GF-D8 (cell line): Measurements from ENCODE around the gene FANCM.
"Not testable (repeated sequence)": the region's sequence is repeated elsewhere in the genome, so short reads cannot be mapped to it uniquely, and the experiment has no call there.

Experiments used
- DNase-seq: peaks from one replicate; lab custom pipeline; 2025; lab: John Stamatoyannopoulos, UW

The FANCM gene

GRCh38 chr14:45140661-45141187 is 5.0 kb downstream of the FANCM start:
- DNase-seq, result no peak

- not testable (repeated sequence) for DNase-seq
These were observed 6.4 kb downstream of the FANCM start for GRCh38 chr14:45142083-45142482.

GRCh38 chr14:45144658-45145057 is 8.9 kb downstream of the FANCM start:
- no peak for DNase-seq

- no peak for DNase-seq
These were observed 9.5 kb downstream of the FANCM start for GRCh38 chr14:45145214-45145613.

- no peak for DNase-seq
These were observed 13.9 kb downstream of the FANCM start for GRCh38 chr14:45149602-45150001.

- no peak for DNase-seq
These were observed 14.7 kb downstream of the FANCM start for GRCh38 chr14:45150386-45150890.

- no peak for DNase-seq
These were observed 20.3 kb downstream of the FANCM start for GRCh38 chr14:45156067-45156466.

- no peak for DNase-seq
These were observed 34.2 kb downstream of the FANCM start for GRCh38 chr14:45169906-45170305.

- no peak for DNase-seq
These were observed 41.3 kb downstream of the FANCM start for GRCh38 chr14:45177076-45177475.

- DNase-seq, result no peak
These were observed 45.6 kb downstream of the FANCM start for GRCh38 chr14:45181329-45181728.

- no peak for DNase-seq
These were observed 46.1 kb downstream of the FANCM start for GRCh38 chr14:45181806-45182205.

GRCh38 chr14:45185100-45185814 is 49.5 kb downstream of the FANCM start:
- DNase-seq, result no peak

GRCh38 chr14:45194964-45195363 is 59.2 kb downstream of the FANCM start:
- DNase-seq, result no peak

GRCh38 chr14:45198551-45198950 is 62.8 kb downstream of the FANCM start:
- no peak for DNase-seq

- DNase-seq, result no peak
These were observed 63.5 kb downstream of the FANCM start for GRCh38 chr14:45199230-45199629.

- no peak for DNase-seq
These were observed 66.2 kb downstream of the FANCM start for GRCh38 chr14:45201905-45202304.

- DNase-seq, result no peak
These were observed 68.5 kb downstream of the FANCM start for GRCh38 chr14:45204241-45204640.

- DNase-seq, result no peak
These were observed 74.4 kb downstream of the FANCM start for GRCh38 chr14:45210159-45210558.

- no peak for DNase-seq
These were observed 75.6 kb downstream of the FANCM start for GRCh38 chr14:45211295-45211694.

- no peak for DNase-seq
These were observed 76.5 kb downstream of the FANCM start for GRCh38 chr14:45212231-45212630.

- DNase-seq, result not testable (repeated sequence)
These were observed 78.0 kb downstream of the FANCM start for GRCh38 chr14:45213716-45214115.

- DNase-seq, result not testable (repeated sequence)
These were observed 78.6 kb downstream of the FANCM start for GRCh38 chr14:45214341-45214740.

GRCh38 chr14:45222485-45223262 is 86.9 kb downstream of the FANCM start:
- no peak for DNase-seq
